PC-3 (cell line): Measurements from ENCODE around the gene GNAI2. TPM values are rescaled to one million over a fixed set of nuclear protein-coding genes. Genes with fewer than 3 reads are reported as not detected.

Experiments
- ATAC-seq: fragments of 200-7000 bp; cut with Tn5 transposase; 2 replicates; pipeline ENCODE4 v1.9.1; 2020; ENCODE audit warnings: mild to moderate bottlenecking, moderate library complexity
- BruUV-seq: library from RNA; stranded (reverse); fragments of 400-500 nt; replicated peaks from 2 replicates; lab custom pipeline; 2021; lab: Mats Ljungman, UMichigan
- CTCF ChIA-PET: fragments of 300-600 bp; sonication (Branson Sonifier 250); formaldehyde crosslinking; loops from one replicate; lab custom pipeline; 2022; ENCODE audit warnings: antibody characterized with exemption; lab: Charles Lee
- POLR2A ChIA-PET: fragments of 300-600 bp; sonication (Branson Sonifier 250); formaldehyde crosslinking; loops from one replicate; lab custom pipeline; 2022; ENCODE audit warnings: antibody characterized with exemption; ENCODE audit not compliant: unreplicated experiment; lab: Charles Lee
- DNase-seq: peaks from one replicate; pipeline ENCODE4 v3.0.0-alpha.2; 2015
- H2AFZ ChIP-seq: fragments of 300-600 bp; sonication (generic); 2 replicates; pipeline ENCODE4 v1.6.0; 2016; ENCODE audit warnings: antibody characterized with exemption, low read length
- H3F3A ChIP-seq: fragments of 300-600 bp; sonication (generic); one replicate; pipeline ENCODE4 v1.6.0; 2017; ENCODE audit warnings: antibody characterized with exemption, low read length, control low read depth, mild to moderate bottlenecking; ENCODE audit not compliant: unreplicated experiment
- H3K27ac ChIP-seq: fragments of 300-600 bp; sonication (generic); 2 replicates; pipeline ENCODE4 v1.5.1; 2016; ENCODE audit warnings: mild to moderate bottlenecking, low read length
- H3K27me3 ChIP-seq: fragments of 300-600 bp; sonication (generic); 2 replicates; pipeline ENCODE4 v1.6.1; 2016; ENCODE audit warnings: low read length, mixed read lengths
- H3K36me3 ChIP-seq: fragments of 300-600 bp; sonication (generic); 2 replicates; pipeline ENCODE4 v1.6.1; 2016; ENCODE audit warnings: low read depth, mixed run types, low read length, mixed read lengths
- H3K4me1 ChIP-seq: fragments of 300-600 bp; sonication (generic); 2 replicates; pipeline ENCODE4 v1.5.1; 2016; ENCODE audit warnings: low read length; ENCODE audit not compliant: insufficient read depth
- H3K4me2 ChIP-seq: fragments of 300-600 bp; sonication (generic); 2 replicates; pipeline ENCODE4 v1.6.0; 2016; ENCODE audit warnings: low read length
- H3K4me3 ChIP-seq: fragments of 300-600 bp; sonication (generic); 2 replicates; pipeline ENCODE4 v1.5.1; 2016; ENCODE audit warnings: mild to moderate bottlenecking, low read length, mixed read lengths
- H3K79me2 ChIP-seq: fragments of 300-600 bp; sonication (generic); 2 replicates; pipeline ENCODE4 v1.6.1; 2017; ENCODE audit warnings: low read length, mixed read lengths
- H3K9ac ChIP-seq: fragments of 300-600 bp; sonication (generic); 2 replicates; pipeline ENCODE4 v1.6.0; 2016; ENCODE audit warnings: mild to moderate bottlenecking, low read length
- H3K9me2 ChIP-seq: fragments of 300-600 bp; sonication (generic); replicated peaks from 2 replicates; pipeline ENCODE4 v1.6.1; 2016; ENCODE audit warnings: mixed run types, low read length, mixed read lengths
- H3K9me3 ChIP-seq: fragments of 300-600 bp; sonication (generic); 2 replicates; pipeline ENCODE4 v1.6.1; 2016; ENCODE audit warnings: low read length, mixed read lengths
- H4K20me1 ChIP-seq: fragments of 300-600 bp; sonication (generic); 2 replicates; pipeline ENCODE4 v1.6.1; 2016; ENCODE audit warnings: low read length, mixed read lengths
- CTCF ChIP-seq: fragments of 300-600 bp; sonication (generic); conservative IDR thresholded peaks from 2 replicates; pipeline ENCODE4 v1.5.1; 2017; ENCODE audit warnings: antibody characterized with exemption, low read depth, mild to moderate bottlenecking, low read length
- EZH2 ChIP-seq: fragments of 300-600 bp; sonication (generic); IDR thresholded peaks from one replicate; pipeline ENCODE4 v1.6.1; 2017; ENCODE audit warnings: antibody characterized with exemption, mild to moderate bottlenecking, low read length; ENCODE audit not compliant: unreplicated experiment
- EZH2phosphoT487 ChIP-seq: fragments of 300-600 bp; sonication (generic); IDR thresholded peaks from 2 replicates; pipeline ENCODE4 v1.6.1; 2018; ENCODE audit warnings: mild to moderate bottlenecking, antibody characterized with exemption, low read length, borderline replicate concordance
- intact Hi-C: fragments of 100-400 bp; cut with micrococcal nuclease; formaldehyde crosslinking; loops from 2 replicates; pipeline ENCODE4 v1.9.0; 2023
- total RNA-seq: library from RNA; depleted of rRNA; stranded (reverse); fragments of >200 nt; gene quantifications from 2 replicates; pipeline ENCODE4 v1.2.3, GENCODE V29; 2014

The GNAI2 gene
- total RNA-seq, 1 experiment from 2014 or later, result 221 TPM

GRCh38 chr3:50299929-50300680, 64.1 kb downstream of the GNAI2 start:
- ChIA-PET POLR2A (interaction anchor here (0.6 to 1.8 kb wide), 5 partner anchors 11 to 1860 kb away, joined by 3 to 12 read pairs (median 4); partner anchors contain the start of genes CCDC51, CYB561D2, NPRL2 and TMA7), CTCF (interaction anchor here (0.9 to 1.6 kb wide), 2 partner anchors 24 to 37 kb away, joined by 5 to 7 read pairs; no protein-coding TSS in a partner anchor)
- no peaks in the 10 kb centered on the region for H3K9me2 ChIP-seq
- peak overlapping the region; percentile 90 for H3K27ac ChIP-seq
- H3K9me3 ChIP-seq, result no peaks in the 10 kb centered on the region
- H3K4me1 ChIP-seq, result peaks cover 20% of the 10 kb centered on the region
- H3F3A ChIP-seq, result no peaks in the 10 kb centered on the region
- peak overlapping the region; percentile 81 for H3K9ac ChIP-seq
- ATAC-seq (no peak), DNase-seq (no peak)
- intact Hi-C loops, result loop anchor here (1.0 to 2.0 kb wide), 3 partner anchors 17 to 65 kb away; no protein-coding TSS in a partner anchor
- peak overlapping the region; percentile 52 for H3K4me3 ChIP-seq
- no peaks in the 10 kb centered on the region for H3K27me3 ChIP-seq
- H3K36me3 ChIP-seq, result no peaks in the 10 kb centered on the region
- TF ChIP-seq EZH2phosphoT487, result no peak
- TF ChIP-seq CTCF, result no peak
- no peak for TF ChIP-seq EZH2
- no peaks in the 10 kb centered on the region for H4K20me1 ChIP-seq
- peak overlapping the region; percentile 57; the same call in 1 of the 2 replicates for H2AFZ ChIP-seq
- peak overlapping the region; percentile 71 for H3K4me2 ChIP-seq
- H3K79me2 ChIP-seq, result peaks cover 14% of the 10 kb centered on the region
- BruUV-seq, result TSS peak; percentile 92

GRCh38 chr3:50300681-50301254, 64.8 kb downstream of the GNAI2 start:
- Histone ChIP-seq H3K4me3 (no peak overlapping the region), H2AFZ (no peak overlapping the region), H3F3A (no peaks in the 10 kb centered on the region), H3K79me2 (peaks cover 14% of the 10 kb centered on the region), H3K27me3 (no peaks in the 10 kb centered on the region), H3K9me3 (0 out of 2 replicates have a peak, but pooled peaks cover under 1% of the 10 kb centered on the region), H3K27ac (peak overlapping the region; percentile 90), H3K36me3 (no peaks in the 10 kb centered on the region), H4K20me1 (no peaks in the 10 kb centered on the region), H3K9ac (peak overlapping the region; percentile 81), H3K4me2 (peak overlapping the region; percentile 71), H3K9me2 (no peaks in the 10 kb centered on the region), H3K4me1 (peaks cover 20% of the 10 kb centered on the region)
- ATAC-seq (no peak), DNase-seq (no peak)
- ChIA-PET POLR2A (interaction anchor here (0.6 kb wide), 1 partner anchor 1861 kb away, joined by 4 read pairs; the partner anchor contains the start of genes CCDC51 and TMA7), CTCF (no interaction called here)
- BruUV-seq, result no TSS peak
- intact Hi-C loops, result no loop called here
- TF ChIP-seq EZH2phosphoT487, result no peak
- no peak for TF ChIP-seq EZH2
- TF ChIP-seq CTCF, result no peak
